HG02973 (cell line): ENCODE measurements around the gene TYSND1.
"Not testable (repeated sequence)": the region's sequence is repeated elsewhere in the genome, so short reads cannot be mapped to it uniquely, and the experiment has no call there.

Source experiments
- ATAC-seq: cut with Tn5 transposase; IDR thresholded peaks from one replicate; pipeline ENCODE4 v1.9.1; 2021; ENCODE audit warnings: moderate library complexity; ENCODE audit not compliant: unreplicated experiment

The TYSND1 gene

GRCh38 chr10:70164163-70164562 is 17.7 kb upstream of the TYSND1 start:
- no peak for ATAC-seq

GRCh38 chr10:70163448-70163847 is 16.9 kb upstream of the TYSND1 start:
- ATAC-seq = no peak

GRCh38 chr10:70162892-70163201 is 16.3 kb upstream of the TYSND1 start:
- peak; percentile 77 for ATAC-seq

- ATAC-seq = no peak
Measured at GRCh38 chr10:70162151-70162891, 15.8 kb upstream of the TYSND1 start.

- ATAC-seq = no peak
Measured at GRCh38 chr10:70160798-70161197, 14.3 kb upstream of the TYSND1 start.

- ATAC-seq = not testable (repeated sequence)
Measured at GRCh38 chr10:70159366-70159765, 12.9 kb upstream of the TYSND1 start.

GRCh38 chr10:70158113-70158512 is 11.6 kb upstream of the TYSND1 start:
- no peak for ATAC-seq

- no peak for ATAC-seq
Measured at GRCh38 chr10:70155255-70155838, 8.8 kb upstream of the TYSND1 start.

- ATAC-seq = no peak
Measured at GRCh38 chr10:70148516-70148915, 2.0 kb upstream of the TYSND1 start.

GRCh38 chr10:70147259-70147625 is 742 bp upstream of the TYSND1 start:
- ATAC-seq = no peak

GRCh38 chr10:70145666-70146488 is 623 bp downstream of the TYSND1 start:
- ATAC-seq = peak; percentile 47

- ATAC-seq = peak; percentile 13
Measured at GRCh38 chr10:70145166-70145665, 1.3 kb downstream of the TYSND1 start.

- ATAC-seq = no peak
Measured at GRCh38 chr10:70144372-70145110, 2.0 kb downstream of the TYSND1 start.

GRCh38 chr10:70142555-70142954 is 3.9 kb downstream of the TYSND1 start:
- ATAC-seq = no peak

GRCh38 chr10:70140297-70140696 is 6.2 kb downstream of the TYSND1 start:
- no peak for ATAC-seq

- no peak for ATAC-seq
Measured at GRCh38 chr10:70139997-70140250, 6.6 kb downstream of the TYSND1 start.

- no peak for ATAC-seq
Measured at GRCh38 chr10:70139151-70139996, 7.1 kb downstream of the TYSND1 start.

GRCh38 chr10:70137927-70138883 is 8.3 kb downstream of the TYSND1 start:
- no peak for ATAC-seq

GRCh38 chr10:70137135-70137534 is 9.4 kb downstream of the TYSND1 start:
- ATAC-seq = no peak
